Measurements from ENCODE around the gene CCNYL1.
A peak's percentile ranks its signal among the peaks of the same experiment; 100 is the strongest.

CCNYL1 gene

GRCh38 chr2:207791579-207792243, 80.3 kb downstream of the CCNYL1 start:
- no peak for DNase-seq (ENCODE audit: low spot score)

- peak; percentile 74 for DNase-seq (ENCODE audit: low spot score)
Measured at GRCh38 chr2:207792244-207792785, 80.9 kb downstream of the CCNYL1 start.

GRCh38 chr2:207796585-207797350, 85.3 kb downstream of the CCNYL1 start:
- DNase-seq (ENCODE audit: low spot score), result no peak

GRCh38 chr2:207801259-207801658, 89.8 kb downstream of the CCNYL1 start:
- DNase-seq (ENCODE audit: low spot score), result no peak

GRCh38 chr2:207802650-207803049, 91.2 kb downstream of the CCNYL1 start:
- DNase-seq (ENCODE audit: low spot score), result no peak

Measured in COLO829 (cell line).